NK-92 (cell line): ENCODE results near the gene COL4A2.
"Not testable (repeated sequence)": the region's sequence is repeated elsewhere in the genome, so short reads cannot be mapped to it uniquely, and the experiment has no call there.

Source experiments
- DNase-seq: peaks from one replicate; lab custom pipeline; 2025; ENCODE audit not compliant: unreplicated experiment; lab: John Stamatoyannopoulos, UW

Gene COL4A2

DNA sequence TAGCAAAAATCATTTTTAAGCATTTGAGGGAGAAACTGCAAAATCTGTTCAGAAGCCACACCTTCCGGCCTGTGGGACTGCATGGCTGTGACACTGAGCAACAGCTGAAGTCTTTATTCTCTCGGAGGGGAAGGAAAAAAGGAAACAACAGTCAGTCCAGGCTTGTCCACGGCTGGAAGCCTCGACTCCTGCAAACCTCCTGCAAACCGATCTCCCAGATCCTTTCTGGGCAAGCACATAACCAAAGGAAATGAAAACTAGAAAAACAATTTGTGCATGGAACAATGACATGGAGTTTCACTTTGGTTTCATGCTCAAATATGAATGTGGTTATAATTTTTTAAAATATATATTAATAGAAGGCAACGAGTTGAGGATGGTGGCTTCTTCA, 1.1 kb upstream of the COL4A2 start:
- no peak for DNase-seq

DNA sequence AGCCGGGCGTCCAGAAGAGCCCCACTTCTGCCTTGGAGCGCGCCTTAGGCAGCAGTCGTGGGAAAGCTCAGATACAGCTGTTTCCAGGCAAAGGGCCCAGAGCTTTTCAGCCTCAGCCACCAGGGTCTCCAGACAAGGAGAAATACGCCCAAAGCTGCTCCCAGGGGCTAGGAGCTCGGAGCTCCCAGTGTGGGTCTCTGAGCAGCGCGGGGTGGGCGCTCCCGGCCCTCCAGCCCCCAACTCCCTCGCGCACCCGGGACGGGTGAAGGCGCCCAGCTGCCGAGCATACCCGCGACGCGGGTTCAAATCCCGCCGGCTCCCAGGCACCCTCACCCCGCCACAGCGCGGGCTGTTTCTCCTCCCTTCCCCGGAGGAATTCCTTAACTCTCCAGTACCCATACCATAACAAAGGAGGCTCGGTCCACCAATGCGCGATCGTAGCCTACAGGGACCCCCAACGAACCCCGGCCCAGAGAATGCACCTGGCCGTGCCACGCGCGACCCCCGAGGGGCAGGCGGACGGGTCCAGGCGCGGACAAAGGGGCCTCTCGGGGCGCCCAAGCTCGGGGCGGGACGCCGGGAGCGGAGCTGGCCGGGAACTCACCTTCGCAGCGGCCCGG, 634 bp upstream of the COL4A2 start:
- no peak for DNase-seq

DNA sequence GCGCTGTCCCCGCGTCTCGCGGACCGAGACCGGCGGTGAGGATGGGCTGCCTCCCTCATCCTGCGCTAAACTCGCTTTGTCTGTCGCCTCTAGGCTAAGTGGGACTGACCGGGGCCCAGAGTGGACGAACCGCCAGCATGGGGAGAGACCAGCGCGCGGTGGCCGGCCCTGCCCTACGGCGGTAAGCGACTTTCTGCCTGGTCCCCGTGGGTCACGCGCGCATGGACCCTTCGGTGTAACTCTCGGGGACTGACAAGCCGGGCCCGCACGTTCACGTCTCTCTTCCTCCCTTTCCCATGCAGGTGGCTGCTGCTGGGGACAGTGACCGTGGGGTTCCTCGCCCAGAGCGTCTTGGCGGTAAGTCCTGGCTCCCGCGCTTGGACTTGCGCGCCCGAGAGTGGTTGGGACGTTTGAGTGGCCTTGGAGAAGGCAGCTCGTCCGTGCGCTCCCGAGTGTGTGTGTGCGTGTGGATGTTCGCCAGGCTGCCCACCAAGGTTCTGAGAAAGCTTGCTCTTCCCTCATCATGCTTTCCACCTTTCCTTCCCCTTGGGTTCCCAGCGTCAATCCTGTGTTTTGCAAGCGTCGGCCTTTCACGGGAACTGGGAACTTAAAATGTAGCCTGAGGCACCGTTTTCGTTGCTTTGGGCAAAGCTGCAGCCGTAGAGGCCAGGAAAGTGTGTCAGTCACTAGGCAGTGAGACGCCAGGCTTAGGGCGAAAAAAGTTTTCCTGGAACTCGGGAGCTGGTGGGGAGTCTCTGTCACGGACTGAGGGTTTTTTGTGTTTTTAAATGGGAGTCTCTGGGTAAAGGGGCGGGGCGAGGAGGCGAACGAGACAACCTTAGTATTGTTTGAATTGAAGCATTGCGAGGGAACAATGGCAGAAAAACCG, 927 bp downstream of the COL4A2 start:
- DNase-seq: no peak

DNA sequence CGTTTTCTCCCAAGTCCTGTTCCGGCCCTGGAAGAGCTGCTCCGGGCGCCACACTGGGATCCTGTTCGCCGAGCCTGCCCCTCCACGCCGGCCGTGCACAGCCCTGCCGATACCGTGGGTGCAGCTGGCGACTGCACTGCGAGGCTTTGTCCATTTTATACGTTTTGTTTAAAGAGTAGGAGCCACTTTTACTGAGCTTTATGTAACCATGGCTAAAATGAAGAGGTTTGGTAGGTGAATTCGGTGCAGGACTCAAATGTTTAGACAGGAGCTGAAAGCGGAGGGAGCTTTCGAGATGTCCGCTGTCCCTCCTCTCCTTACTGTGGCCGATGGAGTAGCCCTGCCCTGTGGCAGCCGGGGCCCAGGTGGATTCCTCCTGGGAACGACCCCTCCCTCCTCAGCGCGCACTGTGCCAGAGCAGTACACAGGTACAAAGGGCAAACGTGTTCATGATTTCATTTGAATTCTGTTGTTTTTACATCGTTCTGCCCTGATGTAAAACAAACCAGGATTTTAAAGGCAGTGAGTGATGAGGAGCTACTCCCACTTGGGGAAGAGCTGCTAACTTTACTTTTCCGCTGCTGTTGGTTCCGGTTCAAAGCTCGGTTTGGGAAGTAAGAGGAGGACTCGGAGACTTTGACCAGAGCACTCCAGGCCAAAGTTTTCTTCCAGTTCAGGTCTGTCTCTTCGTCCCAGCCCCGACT, 1.7 kb downstream of the COL4A2 start:
- no peak for DNase-seq

DNA sequence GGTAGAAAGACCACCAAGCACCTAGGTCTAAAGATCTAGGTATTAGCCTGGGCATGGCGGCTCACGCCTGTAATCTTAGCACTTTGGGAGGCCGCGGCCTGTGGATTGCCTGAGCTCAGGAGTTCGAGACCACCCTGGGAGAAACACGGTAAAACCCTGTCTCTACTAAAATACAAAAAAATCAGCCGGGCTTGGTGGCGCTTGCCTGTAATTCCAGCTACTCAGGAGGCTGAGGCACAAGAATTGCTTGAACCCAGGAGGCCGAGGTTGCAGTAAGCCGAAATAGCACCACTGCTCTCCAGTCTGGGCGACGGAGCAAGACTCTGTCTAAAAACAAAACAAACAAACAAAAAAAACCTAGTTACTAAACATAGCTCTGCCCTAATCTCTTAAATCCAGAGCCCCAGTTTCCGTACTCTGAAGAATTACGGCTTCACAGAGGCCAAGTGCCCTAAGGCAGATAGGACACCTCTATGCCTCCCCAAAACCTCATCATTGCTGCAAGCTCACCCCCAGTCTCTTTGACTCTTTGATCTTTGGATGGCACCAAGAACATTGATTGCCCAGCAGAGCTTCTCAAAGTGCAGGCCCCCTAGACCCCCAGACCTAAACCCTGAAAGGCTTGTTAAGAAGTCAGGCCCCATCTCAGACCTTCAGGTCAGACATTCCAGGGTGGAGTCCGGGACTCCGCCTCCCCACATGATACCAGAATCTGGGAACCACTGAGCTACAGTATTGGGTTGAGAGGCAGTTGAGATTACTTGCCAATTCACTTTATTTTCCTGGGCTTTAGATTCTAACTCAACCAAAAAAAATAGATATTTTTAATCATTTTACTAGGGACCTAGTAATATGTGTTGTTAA, 2.8 kb downstream of the COL4A2 start:
- no peak for DNase-seq

DNA sequence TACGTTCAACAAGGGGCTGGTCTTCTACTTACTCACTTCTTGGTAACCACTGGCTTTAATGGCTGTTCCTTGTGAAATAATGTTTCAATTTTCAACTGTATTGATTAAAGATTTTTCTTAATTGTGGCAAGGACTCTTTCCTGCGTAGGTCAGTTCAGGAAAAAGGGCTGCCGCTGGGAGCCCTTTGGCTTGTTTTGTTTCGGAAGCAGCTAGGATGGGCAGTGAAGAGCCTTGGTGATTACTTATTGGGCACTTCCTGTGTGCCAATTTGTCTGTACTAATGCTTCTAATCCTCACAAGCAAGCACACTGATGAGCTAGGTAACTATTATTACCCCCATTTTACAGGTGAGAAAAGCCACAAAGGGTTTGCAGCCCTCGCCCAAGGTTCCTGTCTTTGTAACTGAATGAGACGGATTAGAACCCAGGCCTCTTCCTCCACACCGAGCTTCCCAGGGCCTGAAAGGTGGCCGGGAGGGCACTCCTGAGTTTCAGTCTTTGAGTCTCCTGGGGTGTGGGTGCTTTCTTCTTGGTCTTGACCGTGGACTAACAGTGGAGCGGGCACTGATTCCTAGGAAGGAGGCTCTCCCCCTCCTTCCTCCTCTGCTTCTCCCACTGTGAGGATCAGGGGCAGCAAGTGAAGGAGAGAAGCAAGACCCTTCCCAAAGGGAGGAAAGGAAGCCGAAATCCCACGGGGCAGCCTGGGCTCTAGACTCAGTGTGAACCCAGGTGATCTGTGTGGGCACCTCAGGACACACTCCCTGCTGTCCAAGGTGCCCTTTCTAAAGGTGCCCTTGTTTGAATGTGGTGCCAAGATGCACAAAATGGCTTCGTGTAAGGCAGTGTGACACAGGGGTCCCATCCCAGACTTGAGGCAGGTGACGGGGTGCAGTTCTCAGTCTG, 3.7 kb downstream of the COL4A2 start:
- DNase-seq: no peak

DNA sequence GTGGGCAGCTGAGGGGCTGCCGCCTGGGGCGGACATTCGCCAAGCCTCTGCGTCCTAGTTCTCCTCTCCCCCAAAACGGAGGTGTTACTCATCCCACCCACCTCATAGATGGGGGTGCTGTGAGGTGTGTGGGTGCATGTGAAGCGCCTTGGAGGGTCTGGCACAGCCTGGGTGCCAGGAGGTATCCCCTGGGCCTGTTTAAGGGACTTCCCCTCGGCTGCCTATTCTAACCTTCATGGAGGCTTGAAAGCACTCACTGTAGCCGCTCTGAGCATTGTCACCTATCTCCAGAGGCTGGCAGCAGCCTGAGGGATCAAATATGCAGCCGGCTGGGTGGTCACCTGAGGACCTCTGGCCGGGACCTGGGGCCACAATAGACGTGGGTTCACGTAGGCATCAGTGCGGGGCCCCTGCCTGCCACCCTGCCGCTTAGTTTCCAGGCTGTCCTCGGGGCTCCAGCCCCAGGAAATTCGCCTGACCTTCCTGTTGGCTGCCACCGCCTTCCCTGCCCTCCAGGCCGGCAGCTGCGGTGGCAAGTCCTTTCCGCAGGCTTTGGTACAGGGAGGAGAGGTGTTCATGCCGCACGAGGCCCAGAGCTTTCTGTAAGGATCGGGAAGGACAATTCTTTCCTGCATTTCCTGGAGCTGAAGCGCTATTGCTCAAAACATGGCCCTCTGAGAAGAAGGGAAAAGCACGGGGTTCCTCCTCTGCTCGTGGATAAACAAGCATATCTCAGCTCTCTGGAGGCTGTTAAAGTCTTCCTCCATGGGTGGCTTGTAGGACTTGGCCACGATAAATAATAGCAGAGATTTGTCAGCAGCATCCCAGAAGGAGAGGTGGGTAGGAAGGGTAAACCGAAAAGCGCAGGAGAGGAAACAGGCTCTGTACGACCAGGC, 4.6 kb downstream of the COL4A2 start:
- DNase-seq: no peak

DNA sequence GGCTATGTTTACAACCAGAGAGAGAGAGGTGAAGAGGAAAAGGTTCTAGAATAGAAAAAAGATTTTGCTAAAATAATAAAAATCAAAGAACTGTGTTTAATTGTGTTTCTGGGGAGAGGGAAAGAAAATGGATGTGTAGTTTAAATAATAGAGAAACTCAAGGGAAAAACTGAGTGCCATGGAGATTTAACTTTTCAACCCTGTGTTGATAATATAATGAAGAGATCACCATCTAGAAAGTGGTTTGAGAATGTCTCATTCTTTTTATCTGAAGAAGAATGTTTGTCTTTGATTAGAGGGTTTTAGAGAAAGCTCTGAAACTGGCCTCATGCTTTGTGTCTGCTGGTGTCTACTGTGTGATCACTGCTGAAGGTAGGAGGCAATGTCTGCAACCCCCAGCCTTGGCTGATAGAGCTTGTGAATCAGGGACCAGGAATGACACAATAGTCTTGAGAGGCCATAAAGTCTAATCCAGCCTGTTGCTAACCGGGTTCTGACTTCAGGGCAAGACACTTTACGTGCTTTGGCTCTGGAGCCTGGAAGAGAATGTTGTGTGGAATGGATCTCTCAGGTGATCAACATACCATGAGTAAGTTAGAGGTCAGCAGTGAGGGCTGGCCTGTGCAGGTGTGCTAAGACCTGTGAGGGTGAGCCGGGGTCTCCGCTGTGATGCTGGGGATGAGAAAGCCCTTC, 5.4 kb downstream of the COL4A2 start:
- no peak for DNase-seq

DNA sequence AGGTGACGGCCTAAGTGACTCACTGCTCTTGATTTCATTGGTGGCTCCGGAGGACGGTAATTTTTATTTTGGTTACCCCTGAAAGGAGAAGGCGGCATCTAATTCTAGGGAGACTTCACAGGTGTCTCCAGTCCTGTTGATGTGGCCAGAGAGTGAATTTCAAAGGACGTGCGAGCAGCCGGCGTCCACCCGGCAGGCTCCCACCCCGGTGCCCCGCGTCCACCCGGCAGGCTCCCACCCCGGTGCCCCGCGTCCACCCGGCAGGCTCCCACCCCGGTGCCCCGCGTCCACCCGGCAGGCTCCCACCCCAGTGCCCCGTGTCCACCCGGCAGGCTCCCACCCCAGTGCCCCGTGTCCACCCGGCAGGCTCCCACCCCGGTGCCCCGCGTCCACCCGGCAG, 6.2 kb downstream of the COL4A2 start:
- DNase-seq: not testable (repeated sequence)

DNA sequence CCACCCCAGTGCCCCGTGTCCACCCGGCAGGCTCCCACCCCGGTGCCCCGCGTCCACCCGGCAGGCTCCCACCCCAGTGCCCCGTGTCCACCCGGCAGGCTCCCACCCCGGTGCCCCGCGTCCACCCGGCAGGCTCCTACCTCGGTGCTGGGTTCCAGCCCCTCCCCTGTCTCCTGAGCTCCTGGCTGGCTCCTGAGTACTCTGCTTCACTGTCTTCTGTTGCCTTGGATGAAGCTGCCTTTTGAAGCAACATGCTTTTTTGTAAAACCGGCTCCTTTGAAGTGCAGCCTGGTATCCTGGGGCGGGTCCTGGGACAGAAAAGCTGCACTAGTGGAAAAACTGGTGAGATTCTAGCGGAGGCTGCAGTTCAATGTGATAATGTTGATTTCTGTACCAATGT, 6.6 kb downstream of the COL4A2 start:
- not testable (repeated sequence) for DNase-seq

DNA sequence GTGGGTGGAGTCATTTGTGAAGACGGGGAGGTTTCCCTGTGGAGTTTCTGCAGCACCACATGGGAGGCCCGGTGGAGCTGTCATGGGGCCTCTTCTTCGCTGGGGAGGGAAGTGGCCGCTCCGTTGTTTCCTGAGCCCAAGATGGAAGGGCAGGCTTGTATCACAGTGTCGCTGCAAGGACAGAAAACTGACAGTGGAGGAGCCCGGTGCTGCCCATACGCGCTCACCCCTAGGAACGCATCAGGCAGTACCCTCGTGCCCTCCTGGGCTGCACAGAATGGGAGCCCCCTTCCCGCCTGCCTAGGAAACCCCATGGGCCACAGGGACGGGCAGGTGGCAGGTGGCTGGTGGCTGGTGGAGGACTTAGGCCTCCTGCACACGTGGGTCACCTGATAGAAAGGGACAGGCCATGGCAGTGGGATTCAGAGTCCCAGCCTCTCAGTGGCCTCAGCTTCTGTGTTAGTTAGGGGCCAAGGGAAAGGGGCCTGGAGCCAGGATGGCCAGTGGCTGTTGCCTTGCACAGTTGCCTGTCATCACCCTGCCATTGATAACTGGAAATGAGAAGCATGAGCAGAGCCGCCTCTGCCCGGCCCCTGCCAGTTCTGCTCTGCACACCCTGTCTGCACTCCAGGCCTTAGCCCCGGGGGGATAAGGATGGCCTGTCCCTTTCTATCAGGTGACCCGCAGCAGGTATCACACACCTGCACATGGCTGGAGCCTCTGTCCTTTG, 7.6 kb downstream of the COL4A2 start:
- DNase-seq: no peak

DNA sequence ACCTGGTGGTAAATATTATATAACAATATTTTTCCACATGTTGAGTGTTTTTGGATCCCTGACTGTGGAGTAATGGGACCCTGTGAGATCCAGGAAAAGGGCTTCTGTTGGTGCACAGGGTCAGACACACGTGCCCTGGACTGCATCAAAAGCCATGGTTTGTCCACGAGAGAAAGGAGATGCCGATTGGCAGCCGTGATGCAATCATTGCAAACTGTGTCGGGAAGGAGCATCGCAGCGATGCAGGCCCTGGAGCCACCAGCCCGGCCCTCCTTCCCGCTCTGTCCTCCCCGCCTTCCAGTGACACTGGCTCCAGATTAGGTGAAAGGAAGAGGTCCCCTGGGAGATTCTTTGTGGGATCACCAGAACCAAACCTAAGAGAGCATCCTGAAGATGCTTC, 9.1 kb downstream of the COL4A2 start:
- no peak for DNase-seq

DNA sequence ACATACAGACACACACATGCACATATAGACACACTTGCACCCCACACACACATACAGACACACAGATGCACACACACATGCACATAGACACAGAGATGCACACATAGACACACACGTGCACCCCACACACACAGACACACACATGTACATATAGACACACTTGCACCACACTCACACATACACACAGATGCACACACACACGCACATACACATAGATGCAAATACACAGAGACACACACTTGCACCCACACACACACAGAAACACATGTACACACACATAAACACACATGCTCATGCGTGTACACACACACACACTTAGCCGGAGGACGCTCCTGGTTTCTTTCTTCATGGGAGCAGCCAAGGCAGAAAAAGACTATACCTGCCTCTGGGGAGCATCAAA, 10.0 kb downstream of the COL4A2 start:
- no peak for DNase-seq

DNA sequence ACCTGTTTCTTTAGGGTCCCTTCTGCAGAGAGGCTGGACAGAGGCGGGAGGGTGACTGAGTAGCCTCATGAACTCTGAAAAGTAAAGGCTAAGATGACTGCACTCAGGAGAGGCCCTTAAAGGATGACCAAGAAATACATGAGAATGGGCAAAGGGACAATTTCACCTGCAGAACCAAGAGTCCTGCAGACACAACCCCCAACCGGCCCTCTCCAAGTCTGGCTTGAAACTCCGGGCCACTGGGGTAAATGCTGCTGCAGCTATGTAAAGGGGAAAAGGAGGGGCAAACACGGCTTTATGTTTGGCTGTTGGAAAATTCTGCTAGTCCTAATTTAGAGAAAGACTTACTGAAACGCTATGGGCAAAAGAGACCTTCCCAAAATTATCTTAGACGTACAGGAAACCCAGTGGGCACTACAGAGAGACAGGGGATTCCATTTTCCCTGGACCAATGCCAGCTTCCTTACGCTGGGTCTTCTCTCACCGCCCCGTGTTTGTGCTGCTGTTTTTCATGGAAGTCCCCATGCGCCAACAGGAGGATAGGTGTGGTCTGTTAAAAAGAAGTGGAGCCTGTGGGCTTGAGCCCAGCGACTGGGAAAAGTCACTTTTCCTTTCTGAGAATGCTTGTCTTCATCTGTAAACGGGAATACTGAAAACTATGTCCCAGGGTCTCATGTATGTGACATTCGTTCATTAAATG, 10.6 kb downstream of the COL4A2 start:
- no peak for DNase-seq

DNA sequence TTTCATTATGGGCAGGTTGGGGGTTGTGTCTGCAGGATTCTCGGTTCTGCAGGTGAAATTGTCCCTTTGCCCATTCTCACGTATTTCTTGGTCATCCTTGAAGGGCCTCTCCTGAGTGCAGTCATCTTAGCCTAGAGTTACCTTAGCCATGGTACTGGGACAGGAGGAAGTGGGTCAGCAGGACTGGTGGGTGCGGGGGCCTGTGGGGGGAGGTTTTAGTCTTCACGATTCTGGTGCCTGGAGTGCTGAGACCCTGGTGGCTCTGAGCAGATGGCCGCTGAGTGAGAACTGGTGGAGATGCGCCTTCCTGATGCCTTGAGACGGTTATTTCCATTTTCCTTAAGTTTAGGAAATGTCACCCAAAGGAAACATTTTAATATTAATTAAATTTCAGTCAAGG, 11.8 kb downstream of the COL4A2 start:
- DNase-seq: no peak

DNA sequence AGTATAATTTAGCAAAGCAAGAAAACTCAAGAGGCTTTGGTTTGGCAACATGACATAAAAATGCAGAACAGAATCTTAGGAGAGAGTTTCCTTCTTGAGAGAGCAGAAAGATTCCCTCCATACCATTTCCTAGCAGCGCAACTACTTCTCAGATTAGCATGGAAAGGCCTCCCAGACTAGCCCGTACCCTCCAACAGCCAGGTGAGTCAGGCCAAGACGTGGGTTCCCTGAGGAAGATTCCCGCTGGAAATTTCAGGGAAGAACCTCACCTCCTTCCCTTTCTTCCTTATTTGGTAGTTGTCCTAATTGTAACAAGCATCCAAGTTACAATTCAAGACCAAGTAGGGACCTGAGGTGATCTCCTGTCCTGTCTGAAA, 12.3 kb downstream of the COL4A2 start:
- no peak for DNase-seq

DNA sequence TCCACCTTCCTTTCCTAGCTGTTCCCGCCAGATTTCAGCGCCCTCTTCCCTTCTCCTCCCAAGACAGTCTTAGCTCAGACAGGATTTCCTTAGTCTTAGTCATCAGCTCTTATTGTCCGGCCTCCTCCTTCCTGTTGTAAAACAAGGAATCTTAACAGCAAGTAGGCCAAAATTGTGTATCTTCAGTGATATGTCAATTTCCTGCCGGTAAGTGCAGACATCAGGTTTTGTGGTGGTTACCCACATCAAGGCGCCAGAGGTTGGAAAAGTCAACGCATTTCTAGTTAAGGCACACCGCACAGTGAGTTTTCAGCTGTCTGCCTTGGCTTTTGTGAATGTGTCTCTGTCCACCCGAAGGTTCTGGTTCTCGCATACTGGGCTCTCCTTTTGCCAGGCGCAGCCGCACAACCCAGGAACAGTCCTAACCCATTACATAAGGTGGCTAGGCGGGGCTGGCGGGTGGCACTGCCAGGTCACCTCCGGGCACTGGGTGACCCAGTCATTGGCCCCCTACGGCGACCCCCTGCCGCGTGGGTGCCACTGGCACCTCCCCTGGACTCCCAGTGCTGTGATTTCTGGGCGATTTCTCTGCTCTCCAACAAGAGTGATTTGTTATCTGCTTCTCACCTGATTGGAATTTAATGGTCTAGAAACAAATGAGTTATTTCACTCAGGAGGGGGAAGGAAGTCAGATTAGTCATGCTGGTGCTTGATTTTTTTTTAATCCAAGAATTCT, 12.9 kb downstream of the COL4A2 start:
- no peak for DNase-seq
